ENCODE data around the gene ATAD3B. TPM values are rescaled to one million over a fixed set of nuclear protein-coding genes. Genes with fewer than 3 reads are reported as not detected.
A peak's percentile ranks its signal among the peaks of the same experiment; 100 is the strongest.
"Not testable (repeated sequence)": the region's sequence is repeated elsewhere in the genome, so short reads cannot be mapped to it uniquely, and the experiment has no call there.

The ATAD3B gene
- 10 to 100 TPM; 24.6 to 55.5 TPM for total RNA-seq

DNA sequence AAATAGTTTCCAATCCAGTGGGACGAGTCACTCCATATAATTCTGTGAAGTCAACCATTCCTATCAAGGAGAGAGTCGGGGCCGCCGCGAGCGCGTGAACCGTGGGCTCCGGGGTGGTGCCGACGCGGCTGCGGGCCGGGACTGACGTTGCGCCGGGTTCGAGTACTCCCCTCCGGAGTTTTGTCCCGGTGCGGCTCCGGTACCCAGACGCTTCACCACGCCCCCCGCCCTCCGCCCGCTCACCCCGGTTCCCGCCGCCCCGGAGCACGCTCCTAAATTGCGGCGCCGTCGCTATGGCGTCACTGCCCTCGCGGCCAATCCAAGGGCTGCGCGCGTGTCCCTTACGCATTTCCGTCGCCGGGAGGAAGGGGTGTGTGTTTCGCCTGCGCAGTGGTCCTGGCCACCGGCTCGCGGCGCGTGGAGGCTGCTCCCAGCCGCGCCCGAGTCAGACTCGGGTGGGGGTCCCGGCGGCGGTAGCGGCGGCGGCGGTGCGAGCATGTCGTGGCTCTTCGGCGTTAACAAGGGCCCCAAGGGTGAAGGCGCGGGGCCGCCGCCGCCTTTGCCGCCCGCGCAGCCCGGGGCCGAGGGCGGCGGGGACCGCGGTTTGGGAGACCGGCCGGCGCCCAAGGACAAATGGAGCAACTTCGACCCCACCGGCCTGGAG lies at the start of gene ATAD3B:
Gene ATAD3B, plus strand, starts transcription at position 377 of the 664 bp plus-strand sequence. Its CDS starts 120 bp downstream, at position 497.
- Mint-ChIP-seq H3K4me3 (peak within 1 kb of the TSS; percentile 98), H3K36me3 (ENCODE audit: low read depth) (peaks cover 9% of the 10 kb centered on the region), H3K9me3 (no peaks in the 10 kb centered on the region), H3K27ac (peak within 1 kb of the TSS; percentile 91), H3K4me1 (peaks cover 9% of the 10 kb centered on the region), H3K27me3 (no peaks in the 10 kb centered on the region)
- peak; percentile 100 for ATAC-seq (replicated peaks)

DNA sequence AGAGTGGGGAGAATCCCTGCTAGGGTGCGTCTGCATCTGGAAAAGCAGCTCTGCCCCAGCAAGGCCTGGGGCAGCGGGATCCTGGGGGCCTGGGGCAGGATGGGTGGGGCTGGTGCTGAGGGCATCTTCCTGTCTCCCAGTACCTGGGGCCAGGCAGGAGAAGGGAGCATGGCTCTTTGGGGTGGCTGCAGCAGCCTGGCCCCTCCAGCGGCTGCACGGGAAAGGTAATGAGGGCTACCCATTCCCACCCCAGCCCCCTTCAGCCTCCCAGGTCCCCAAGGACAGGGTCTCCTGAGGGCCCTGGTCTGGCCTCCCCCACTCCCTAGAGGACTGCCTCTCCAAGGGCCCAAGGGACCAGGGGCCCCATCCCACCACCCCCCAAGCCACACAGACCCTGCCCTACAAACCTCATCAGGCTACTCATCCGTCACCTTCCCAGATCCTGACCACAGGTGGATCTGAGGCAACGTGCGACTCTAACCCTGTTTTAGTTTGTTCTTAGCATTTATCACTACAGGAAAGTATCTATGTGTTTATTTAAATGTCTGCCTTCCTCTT lies 49.6 kb upstream of the ATAD3B start:
- Mint-ChIP-seq H3K9me3 (no peaks in the 10 kb centered on the region), H3K27me3 (peaks cover 10% of the 10 kb centered on the region), H3K4me3 (no peak overlapping the region), H3K27ac (no peak overlapping the region), H3K4me1 (peaks cover 7% of the 10 kb centered on the region), H3K36me3 (ENCODE audit: low read depth) (no peaks in the 10 kb centered on the region)
- ATAC-seq (replicated peaks): no peak

GRCh38 chr1:1422465-1423244 lies 48.9 kb upstream of the ATAD3B start:
- peak; percentile 38 for ATAC-seq (replicated peaks)
- Mint-ChIP-seq H3K4me1 (peaks cover 4% of the 10 kb centered on the region), H3K9me3 (no peaks in the 10 kb centered on the region), H3K4me3 (no peak overlapping the region), H3K27me3 (peaks cover 10% of the 10 kb centered on the region), H3K27ac (no peak overlapping the region), H3K36me3 (ENCODE audit: low read depth) (no peaks in the 10 kb centered on the region)

DNA sequence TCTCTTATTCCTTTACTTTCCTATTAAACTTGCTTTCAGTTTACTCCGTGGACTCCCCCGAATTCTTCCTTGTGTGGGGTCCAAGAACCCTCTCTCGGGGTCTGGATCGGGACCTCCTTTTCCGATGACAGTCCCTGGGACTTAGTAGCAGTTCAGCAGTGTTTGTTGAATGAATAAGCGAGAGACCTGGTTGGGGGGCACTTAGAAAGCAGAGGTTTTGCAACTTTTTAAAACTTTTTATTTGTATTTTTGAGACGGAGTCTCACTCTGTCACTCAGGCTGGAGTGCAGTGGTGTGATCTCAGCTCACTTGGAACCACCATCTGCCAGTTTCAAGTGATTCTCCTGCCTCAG lies 48.3 kb upstream of the ATAD3B start:
- H3K9me3 Mint-ChIP-seq: no peaks in the 10 kb centered on the region
- no peak overlapping the region for H3K4me3 Mint-ChIP-seq
- no peak overlapping the region for H3K27ac Mint-ChIP-seq
- no peaks in the 10 kb centered on the region for H3K4me1 Mint-ChIP-seq
- no peaks in the 10 kb centered on the region for H3K36me3 Mint-ChIP-seq (ENCODE audit: low read depth)
- ATAC-seq (replicated peaks): no peak
- H3K27me3 Mint-ChIP-seq: peaks cover 10% of the 10 kb centered on the region

DNA sequence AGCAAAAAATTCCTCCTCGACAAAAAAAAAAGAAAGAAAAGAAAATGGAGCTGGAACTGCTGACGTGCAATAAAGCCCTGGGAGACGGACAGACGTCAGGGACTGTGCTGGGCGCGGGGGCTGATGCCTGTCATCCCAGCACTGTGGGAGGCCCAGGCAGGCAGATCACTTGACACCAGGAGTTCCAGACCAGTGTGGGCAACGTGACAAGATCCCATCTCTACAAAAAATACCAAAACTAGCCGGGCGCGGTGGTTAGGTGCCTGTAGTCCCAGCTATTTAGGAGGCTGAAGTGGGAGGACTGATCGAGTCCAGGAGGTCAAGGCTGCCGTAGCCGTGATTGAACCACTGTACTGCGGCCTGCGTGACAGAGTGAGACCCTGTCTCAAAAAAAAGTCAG lies 46.9 kb upstream of the ATAD3B start:
- no peak overlapping the region for H3K4me3 Mint-ChIP-seq
- no peaks in the 10 kb centered on the region for H3K4me1 Mint-ChIP-seq
- no peak overlapping the region for H3K27ac Mint-ChIP-seq
- no peak for ATAC-seq (replicated peaks)
- peaks cover 14% of the 10 kb centered on the region for H3K27me3 Mint-ChIP-seq
- no peaks in the 10 kb centered on the region for H3K9me3 Mint-ChIP-seq
- H3K36me3 Mint-ChIP-seq (ENCODE audit: low read depth): no peaks in the 10 kb centered on the region

- Mint-ChIP-seq H3K27me3 (peaks cover 14% of the 10 kb centered on the region), H3K4me1 (no peaks in the 10 kb centered on the region), H3K36me3 (ENCODE audit: low read depth) (no peaks in the 10 kb centered on the region), H3K27ac (no peak overlapping the region), H3K9me3 (no peaks in the 10 kb centered on the region), H3K4me3 (no peak overlapping the region)
- no peak for ATAC-seq (replicated peaks)
Measured at GRCh38 chr1:1425426-1425752, 46.2 kb upstream of the ATAD3B start.

DNA sequence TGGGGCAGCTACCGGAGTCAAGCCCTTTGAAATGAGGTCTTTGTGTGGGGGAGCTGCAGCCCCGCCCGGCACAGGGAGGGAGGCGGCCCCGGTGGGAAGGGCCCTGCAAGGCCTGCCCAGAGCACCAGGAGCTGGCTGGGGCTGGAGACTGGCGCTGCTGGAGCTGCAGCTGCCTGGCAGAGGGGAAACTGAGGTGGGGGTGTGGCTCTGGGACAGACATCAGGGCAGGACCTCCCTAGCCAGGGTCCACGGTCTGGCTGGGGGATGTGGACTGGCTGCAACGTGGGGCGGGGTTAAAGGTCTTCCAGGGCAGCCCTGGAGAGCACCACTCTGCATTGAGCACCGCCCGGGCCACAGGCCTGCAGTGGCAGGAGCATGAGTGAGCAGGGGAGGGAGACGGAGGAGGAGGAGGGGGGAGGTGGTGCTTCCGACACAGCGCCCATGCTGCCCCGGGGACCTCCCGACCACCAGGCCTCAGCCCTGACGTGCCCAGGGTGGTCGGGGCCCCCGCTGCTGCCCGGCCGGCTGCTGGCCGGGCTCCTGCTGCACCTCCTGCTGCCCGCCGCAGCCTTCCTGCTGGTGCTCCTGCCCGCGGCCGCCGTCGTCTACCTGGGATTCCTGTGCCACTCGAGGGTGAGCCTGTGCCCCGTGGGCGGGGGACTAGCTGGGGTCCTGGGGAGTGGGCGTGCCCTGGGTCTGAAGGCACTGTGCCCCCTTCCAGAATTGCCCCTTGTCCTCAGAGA lies 45.6 kb upstream of the ATAD3B start:
- Mint-ChIP-seq H3K4me1 (no peaks in the 10 kb centered on the region), H3K9me3 (no peaks in the 10 kb centered on the region), H3K27ac (no peak overlapping the region), H3K4me3 (no peak overlapping the region), H3K36me3 (ENCODE audit: low read depth) (no peaks in the 10 kb centered on the region), H3K27me3 (peaks cover 14% of the 10 kb centered on the region)
- ATAC-seq (replicated peaks): no peak

GRCh38 chr1:1426496-1427105 lies 45.0 kb upstream of the ATAD3B start:
- ATAC-seq (replicated peaks): peak; percentile 13
- peaks cover 14% of the 10 kb centered on the region for H3K27me3 Mint-ChIP-seq
- H3K27ac Mint-ChIP-seq: no peak overlapping the region
- H3K9me3 Mint-ChIP-seq: no peaks in the 10 kb centered on the region
- H3K4me3 Mint-ChIP-seq: no peak overlapping the region
- H3K36me3 Mint-ChIP-seq (ENCODE audit: low read depth): no peaks in the 10 kb centered on the region
- H3K4me1 Mint-ChIP-seq: no peaks in the 10 kb centered on the region

GRCh38 chr1:1427106-1427819 lies 44.3 kb upstream of the ATAD3B start:
- Mint-ChIP-seq H3K4me1 (no peaks in the 10 kb centered on the region), H3K9me3 (no peaks in the 10 kb centered on the region), H3K27me3 (peaks cover 12% of the 10 kb centered on the region), H3K4me3 (no peak overlapping the region), H3K27ac (no peak overlapping the region), H3K36me3 (ENCODE audit: low read depth) (no peaks in the 10 kb centered on the region)
- peak; percentile 29 for ATAC-seq (replicated peaks)

DNA sequence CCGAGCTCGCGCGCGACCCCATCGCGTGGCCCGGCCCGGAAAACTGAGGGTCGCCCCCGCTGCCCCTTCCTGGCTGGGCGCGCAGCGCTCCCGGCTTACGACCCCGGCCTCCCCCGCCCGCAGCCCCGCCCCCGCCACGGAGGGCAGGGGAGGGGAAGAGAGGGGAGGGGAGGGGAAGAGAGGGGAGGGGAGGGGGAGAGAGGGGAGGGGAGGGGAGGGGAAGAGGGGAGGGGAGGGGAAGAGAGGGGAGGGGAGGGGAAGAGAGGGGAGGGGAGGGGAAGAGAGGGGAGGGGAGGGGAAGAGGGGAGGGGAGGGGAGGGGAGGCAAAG lies 43.8 kb upstream of the ATAD3B start:
- Mint-ChIP-seq H3K9me3 (no peaks in the 10 kb centered on the region), H3K27me3 (peaks cover 8% of the 10 kb centered on the region), H3K4me3 (no peak overlapping the region), H3K4me1 (no peaks in the 10 kb centered on the region), H3K27ac (no peak overlapping the region), H3K36me3 (ENCODE audit: low read depth) (no peaks in the 10 kb centered on the region)
- ATAC-seq (replicated peaks): no peak

- H3K27me3 Mint-ChIP-seq: peaks cover 7% of the 10 kb centered on the region
- H3K4me3 Mint-ChIP-seq: peak overlapping the region; percentile 21
- H3K27ac Mint-ChIP-seq: no peak overlapping the region
- no peaks in the 10 kb centered on the region for H3K36me3 Mint-ChIP-seq (ENCODE audit: low read depth)
- no peak for ATAC-seq (replicated peaks)
- H3K4me1 Mint-ChIP-seq: no peaks in the 10 kb centered on the region
- no peaks in the 10 kb centered on the region for H3K9me3 Mint-ChIP-seq
Measured at GRCh38 chr1:1428174-1428573, 43.4 kb upstream of the ATAD3B start.

DNA sequence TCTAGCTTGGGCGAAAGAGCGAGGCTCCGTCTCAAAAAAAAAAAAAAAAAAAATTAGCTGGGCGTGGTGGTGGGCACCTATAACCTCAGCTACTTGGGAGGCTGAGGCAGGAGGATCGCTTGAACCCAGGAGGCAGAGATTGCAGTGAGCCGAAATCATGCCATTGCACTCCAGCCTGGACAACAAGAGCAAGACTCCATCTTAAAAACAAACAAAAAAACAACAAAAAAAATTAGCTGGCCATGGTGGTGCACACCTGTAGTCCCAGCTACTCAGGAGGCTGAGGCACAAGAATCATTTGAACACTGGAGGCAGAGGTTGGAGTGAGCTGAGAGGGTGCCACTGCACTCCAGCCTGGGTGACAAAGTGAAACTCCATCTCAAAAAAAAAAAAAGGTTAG lies 42.6 kb upstream of the ATAD3B start:
- H3K27me3 Mint-ChIP-seq; H3K36me3 Mint-ChIP-seq (ENCODE audit: low read depth); H3K4me1 Mint-ChIP-seq; H3K9me3 Mint-ChIP-seq; H3K27ac Mint-ChIP-seq; ATAC-seq (replicated peaks): not testable (repeated sequence)
- peak overlapping the region; percentile 21 for H3K4me3 Mint-ChIP-seq

- Mint-ChIP-seq H3K9me3 (no peaks in the 10 kb centered on the region), H3K36me3 (ENCODE audit: low read depth) (no peaks in the 10 kb centered on the region), H3K27ac (no peak overlapping the region), H3K4me3 (no peak overlapping the region), H3K4me1 (no peaks in the 10 kb centered on the region), H3K27me3 (peaks cover 7% of the 10 kb centered on the region)
- ATAC-seq (replicated peaks): no peak
Measured at GRCh38 chr1:1429671-1430073, 41.9 kb upstream of the ATAD3B start.

Data from activated T-helper 17 cell treated with anti-CD3 and anti-CD28 coated beads, Interleukin-2, amount 50 U/mL, for 72 hours (primary cell).